GM12864 (cell line): ENCODE measurements around the gene UPK1A.
A peak's percentile ranks its signal among the peaks of the same experiment; 100 is the strongest.
"Not testable (repeated sequence)": the region's sequence is repeated elsewhere in the genome, so short reads cannot be mapped to it uniquely, and the experiment has no call there.

Source experiments
- DNase-seq: peaks from one replicate; pipeline ENCODE4 v3.0.0-alpha.2; 2011; ENCODE audit warnings: low read depth
- H3K4me3 ChIP-seq: 2 replicates; pipeline ENCODE4 v1.5.1; 2011; ENCODE audit warnings: mild to moderate bottlenecking, low read depth, low read length, control low read depth
- CTCF ChIP-seq: IDR thresholded peaks from 2 replicates; pipeline ENCODE4 v1.5.1; 2011; ENCODE audit warnings: low read depth, mild to moderate bottlenecking, moderate library complexity, low read length, control low read depth, inconsistent platforms; ENCODE audit errors: missing control alignments

Gene UPK1A

GRCh38 chr19:35675589-35676140, 9.3 kb downstream of the UPK1A start:
- TF ChIP-seq CTCF, result no peak
- H3K4me3 ChIP-seq, result no peak overlapping the region
- no peak for DNase-seq

- no peak for TF ChIP-seq CTCF
- DNase-seq, result no peak
- H3K4me3 ChIP-seq, result no peak overlapping the region
Observed at GRCh38 chr19:35689836-35690235, 23.5 kb downstream of the UPK1A start.

- not testable (repeated sequence) for DNase-seq, H3K4me3 ChIP-seq
Observed at GRCh38 chr19:35691106-35691505, 24.8 kb downstream of the UPK1A start.

- H3K4me3 ChIP-seq, result no peak overlapping the region
- no peak for DNase-seq
- no peak for TF ChIP-seq CTCF
Observed at GRCh38 chr19:35692010-35692409, 25.7 kb downstream of the UPK1A start.

GRCh38 chr19:35693422-35693821, 27.1 kb downstream of the UPK1A start:
- DNase-seq, result no peak
- TF ChIP-seq CTCF, result no peak
- H3K4me3 ChIP-seq, result no peak overlapping the region

- peak; percentile 77 for DNase-seq
Observed at GRCh38 chr19:35693835-35694599, 27.7 kb downstream of the UPK1A start.

GRCh38 chr19:35695895-35696422, 29.6 kb downstream of the UPK1A start:
- no peak overlapping the region for H3K4me3 ChIP-seq
- no peak for DNase-seq
- TF ChIP-seq CTCF, result no peak

More at GRCh38 chr19:35693835-35694599, 27.7 kb downstream of the UPK1A start:
- peak; percentile 99 for TF ChIP-seq CTCF
- H3K4me3 ChIP-seq, result no peak overlapping the region
